HCT116 (cell line): ENCODE data around the gene MAS1. TPM values are rescaled to one million over a fixed set of nuclear protein-coding genes. Genes with fewer than 3 reads are reported as not detected.

Experiments
- ATAC-seq: fragments of 200-7000 bp; cut with Tn5 transposase; 2 replicates; pipeline ENCODE4 v1.9.1; 2020; ENCODE audit warnings: mild to moderate bottlenecking, moderate library complexity
- BruUV-seq: library from RNA; stranded (reverse); fragments of 400-500 nt; replicated peaks from 2 replicates; lab custom pipeline; 2021; lab: Mats Ljungman, UMichigan
- CTCF ChIA-PET: fragments of 300-600 bp; sonication (Branson Sonifier 250); formaldehyde crosslinking; loops from one replicate; lab custom pipeline; 2021; ENCODE audit warnings: antibody characterized with exemption; lab: Charles Lee
- POLR2A ChIA-PET: fragments of 300-600, 350-600 bp; sonication (Branson Sonifier 250); formaldehyde crosslinking; loops from one replicate; lab custom pipeline; 2021; ENCODE audit warnings: antibody characterized with exemption; lab: Charles Lee
- RAD21 ChIA-PET, 2 experiments: fragments of 300-600 bp; sonication (Branson Sonifier 250); formaldehyde crosslinking; loops; one replicate each; lab custom pipeline; 2023; ENCODE audit warnings: low total read pairs in 2 of 2; ENCODE audit not compliant: uncharacterized antibody in 2 of 2, unreplicated experiment in 2 of 2, low non-redundant PET in 1 of 2; lab: Charles Lee
- DNase-seq: peaks from one replicate; pipeline ENCODE4 v3.0.0-alpha.2; 2010; ENCODE audit warnings: low read depth, low spot score
- H2AFZ ChIP-seq: fragments of 200-600 bp; shearing (Covaris generic), sonication (generic); 2 replicates; pipeline ENCODE4 v1.6.1; 2017; ENCODE audit warnings: low read depth, mixed run types, mixed read lengths, antibody characterized with exemption, low read length; ENCODE audit not compliant: poor library complexity, severe bottlenecking
- H3K27ac ChIP-seq: 2 replicates; pipeline ENCODE4 v1.5.1; 2012; ENCODE audit warnings: low read depth, low read length
- H3K27me3 ChIP-seq: fragments of 200-600 bp; sonication (generic); 2 replicates; pipeline ENCODE4 v1.6.1; 2016; ENCODE audit warnings: mixed run types, low read length, mixed read lengths; ENCODE audit not compliant: insufficient read depth
- H3K36me3 ChIP-seq, 2 experiments: fragments of 200-500 bp in 1 of 2; fragments of 200-600 bp in 1 of 2; sonication (Bioruptor generic) in 1 of 2; sonication (generic) in 1 of 2; 2 replicates each; pipeline versions ENCODE4 v1.5.1 to v1.6.1; 2014 to 2016; ENCODE audit warnings: low read length in 2 of 2, inconsistent platforms in 1 of 2, mixed read lengths in 1 of 2, mixed run types in 1 of 2; ENCODE audit not compliant: insufficient read depth in 2 of 2, control insufficient read depth in 1 of 2
- H3K4me1 ChIP-seq, 2 experiments: fragments of 200-600 bp in 1 of 2; sonication (generic) in 1 of 2; 2 replicates each; pipeline versions ENCODE4 v1.5.1 to v1.6.1; 2012 to 2017; ENCODE audit warnings: low read length in 2 of 2, inconsistent platforms in 1 of 2, mild to moderate bottlenecking in 1 of 2, mixed read lengths in 1 of 2, mixed run types in 1 of 2, moderate library complexity in 1 of 2; ENCODE audit not compliant: insufficient read depth in 2 of 2, control insufficient read depth in 1 of 2
- H3K4me2 ChIP-seq: fragments of 200-600 bp; sonication (generic); 2 replicates; pipeline ENCODE4 v1.6.1; 2017; ENCODE audit warnings: mixed run types, low read length, mixed read lengths
- H3K4me3 ChIP-seq, 2 experiments: fragments of 200-600 bp in 1 of 2; sonication (generic) in 1 of 2; replicated peaks in 1 of 2; 2 replicates each; pipeline ENCODE4 v1.5.1; 2011 to 2016; ENCODE audit warnings: low read length in 2 of 2, control low read depth in 1 of 2, low read depth in 1 of 2, mild to moderate bottlenecking in 1 of 2, mixed read lengths in 1 of 2, mixed run types in 1 of 2
- H3K79me2 ChIP-seq: fragments of 200-600 bp; sonication (generic); 2 replicates; pipeline ENCODE4 v1.6.1; 2017; ENCODE audit warnings: mild to moderate bottlenecking, mixed run types, low read length, moderate library complexity, mixed read lengths; ENCODE audit not compliant: insufficient read depth
- H3K9ac ChIP-seq: fragments of 200-600 bp; sonication (generic); 2 replicates; pipeline ENCODE4 v1.6.1; 2016; ENCODE audit warnings: low read length, mixed read lengths
- H3K9me2 ChIP-seq: fragments of 200-600 bp; sonication (generic), shearing (Covaris generic); 2 replicates; pipeline ENCODE4 v1.6.1; 2017; ENCODE audit warnings: mixed run types, mild to moderate bottlenecking, moderate library complexity; ENCODE audit not compliant: insufficient read depth
- H3K9me3 ChIP-seq, 2 experiments: fragments of 200-500 bp in 1 of 2; fragments of 200-600 bp in 1 of 2; sonication (Bioruptor generic) in 1 of 2; sonication (generic) in 1 of 2; 2 replicates each; pipeline ENCODE4 v1.6.1; 2014 to 2017; ENCODE audit warnings: low read length in 2 of 2, mixed read lengths in 2 of 2, inconsistent platforms in 1 of 2, low read depth in 1 of 2, mild to moderate bottlenecking in 1 of 2, mixed run types in 1 of 2, moderate library complexity in 1 of 2; ENCODE audit not compliant: control insufficient read depth in 1 of 2, insufficient read depth in 1 of 2
- H4K20me1 ChIP-seq: fragments of 200-600 bp; sonication (generic), shearing (Covaris generic); 2 replicates; pipeline ENCODE4 v1.6.1; 2017; ENCODE audit warnings: mixed run types, mild to moderate bottlenecking, moderate library complexity; ENCODE audit not compliant: insufficient read depth
- CBX3 ChIP-seq: IDR thresholded peaks from 2 replicates; pipeline ENCODE4 v1.6.1; 2012; ENCODE audit warnings: low read depth
- CEBPB ChIP-seq: IDR thresholded peaks from 2 replicates; pipeline ENCODE4 v1.6.1; 2012; ENCODE audit warnings: low read depth
- CTCF ChIP-seq, 3 experiments: fragments of 200-600 bp in 1 of 3; sonication (generic) in 1 of 3; IDR thresholded peaks in 2 of 3; conservative IDR thresholded peaks in 1 of 3; 2 replicates each; pipeline ENCODE4 v1.5.1; 2012 to 2017; ENCODE audit warnings: low read depth in 2 of 3, low read length in 2 of 3, antibody characterized with exemption in 1 of 3, borderline replicate concordance in 1 of 3, control low read depth in 1 of 3, mild to moderate bottlenecking in 1 of 3, mixed read lengths in 1 of 3, mixed run types in 1 of 3, moderate library complexity in 1 of 3; ENCODE audit not compliant: insufficient read depth in 1 of 3
- EGR1 ChIP-seq: IDR thresholded peaks from 2 replicates; pipeline ENCODE4 v1.6.1; 2012; ENCODE audit warnings: low read depth
- EZH2phosphoT487 ChIP-seq: fragments of 200-600 bp; IDR thresholded peaks from 2 replicates; pipeline ENCODE4 v1.6.1; 2018; ENCODE audit warnings: antibody characterized with exemption, borderline replicate concordance
- POLR2AphosphoS5 ChIP-seq: IDR thresholded peaks from 2 replicates; pipeline ENCODE4 v1.6.1; 2011; ENCODE audit warnings: mild to moderate bottlenecking, low read depth, low read length, moderate library complexity
- RAD21 ChIP-seq: IDR thresholded peaks from 2 replicates; pipeline ENCODE4 v1.6.1; 2012; ENCODE audit warnings: low read depth, mild to moderate bottlenecking
- REST ChIP-seq: IDR thresholded peaks from 2 replicates; pipeline ENCODE4 v1.6.1; 2012; ENCODE audit warnings: low read depth
- SIN3A ChIP-seq: IDR thresholded peaks from 2 replicates; pipeline ENCODE4 v1.6.1; 2012; ENCODE audit warnings: low read depth
- SRF ChIP-seq: IDR thresholded peaks from 2 replicates; pipeline ENCODE4 v1.6.1; 2012; ENCODE audit warnings: low read depth
- ZBTB33 ChIP-seq: IDR thresholded peaks from 2 replicates; pipeline ENCODE4 v1.6.1; 2011; ENCODE audit warnings: mild to moderate bottlenecking, low read length, moderate library complexity; ENCODE audit not compliant: insufficient replicate concordance; ENCODE audit errors: extremely low read depth
- ZFX ChIP-seq: fragments of 450-650 bp; IDR thresholded peaks from 2 replicates; pipeline ENCODE4 v1.6.1; 2017
- ZNF274 ChIP-seq: fragments of 200-500 bp; sonication (Bioruptor generic); IDR thresholded peaks from 2 replicates; pipeline ENCODE4 v1.6.1; 2014; ENCODE audit warnings: mild to moderate bottlenecking, low read depth, low read length, inconsistent platforms
- intact Hi-C: fragments of 100-400 bp; cut with micrococcal nuclease; formaldehyde crosslinking; loops from 2 replicates; pipeline ENCODE4 v1.10.0; 2022
- total RNA-seq: library from RNA; stranded (reverse); gene quantifications from one replicate; pipeline ENCODE4 v1.2.1, GENCODE V29; 2021; ENCODE audit not compliant: unreplicated experiment

Gene MAS1
- total RNA-seq, 1 experiment from 2014 or later: not detected

- no peak overlapping the region for H2AFZ ChIP-seq
- no peak overlapping the region for H3K9ac ChIP-seq
- DNase-seq (no peak), ATAC-seq (no peak)
- no peaks in the 10 kb centered on the region for H4K20me1 ChIP-seq
- ChIA-PET CTCF (no interaction called here), RAD21 (no interaction called here), POLR2A (no interaction called here)
- no peaks in the 10 kb centered on the region for H3K4me1 ChIP-seq
- H3K79me2 ChIP-seq: no peaks in the 10 kb centered on the region
- no peaks in the 10 kb centered on the region for H3K36me3 ChIP-seq
- no peaks in the 10 kb centered on the region for H3K9me3 ChIP-seq
- intact Hi-C loops: loop anchor here (5.0 to 10.0 kb wide), 2 partner anchors 437 to 804 kb away; partner anchors contain the start of gene LPA
- H3K4me3 ChIP-seq: no peak overlapping the region
- no peaks in the 10 kb centered on the region for H3K9me2 ChIP-seq
- BruUV-seq: no TSS peak
- peaks cover 4% of the 10 kb centered on the region; the same call in 1 of the 2 replicates for H3K27me3 ChIP-seq
- H3K4me2 ChIP-seq: no peak overlapping the region
- H3K27ac ChIP-seq: no peak overlapping the region
- TF ChIP-seq CTCF (IDR thresholded peaks at IDR 0.05 in 2 of 3, conservative IDR thresholded peaks at IDR 0.05 in 1 of 3; ENCODE audit: borderline replicate concordance in 1 of 3, insufficient read depth in 1 of 3, low read depth in 2 of 3, low read length in 2 of 3) (no peak), SRF (no peak), CEBPB (no peak), ZFX (no peak), RAD21 (no peak), CBX3 (no peak), EZH2phosphoT487 (no peak), POLR2AphosphoS5 (no peak), ZNF274 (no peak), EGR1 (no peak), SIN3A (no peak), REST (no peak), ZBTB33 (no peak)
Observed at GRCh38 chr6:159860482-159860881, 30.3 kb upstream of the MAS1 start.
